GM21526 (cell line): ENCODE measurements around the gene CLDN22.

Experiments
- ATAC-seq: cut with Tn5 transposase; IDR thresholded peaks from one replicate; pipeline ENCODE4 v1.9.1; 2021; ENCODE audit warnings: moderate library complexity; ENCODE audit not compliant: unreplicated experiment, low FRiP score

CLDN22 gene

DNA sequence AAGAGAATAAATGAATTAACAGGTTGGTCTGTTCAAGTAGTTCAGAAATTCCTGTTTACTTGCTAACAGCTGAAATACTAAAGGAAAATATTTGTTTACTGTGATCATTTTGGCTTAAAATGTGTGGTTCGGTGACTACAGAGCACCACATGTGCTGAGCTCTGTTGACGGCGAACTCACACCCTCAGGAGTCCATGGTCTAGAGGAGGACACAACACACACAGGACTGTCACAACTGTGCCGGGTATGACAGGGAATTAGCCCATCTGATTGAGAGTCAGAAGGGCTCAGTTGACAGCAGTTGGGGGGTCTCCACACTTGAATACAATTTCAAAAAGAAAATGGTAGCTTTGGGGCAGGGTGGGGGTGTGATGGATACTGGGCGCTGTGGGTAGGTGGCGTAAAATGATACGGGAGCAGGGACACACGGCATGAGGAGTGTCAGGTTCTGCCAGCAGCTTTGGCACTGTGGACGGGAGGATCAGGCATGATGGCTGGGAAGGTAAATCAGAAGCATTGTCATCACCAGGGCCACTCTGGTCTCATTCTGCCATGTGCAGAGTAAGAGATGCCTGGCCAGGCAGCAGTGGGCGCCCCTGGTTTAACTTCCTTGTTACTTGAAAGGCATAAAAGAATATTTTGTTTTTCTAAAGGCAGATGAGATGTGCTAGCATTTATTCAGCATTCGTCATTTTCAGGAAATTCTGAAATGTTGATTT lies 33.3 kb downstream of the CLDN22 start:
- ATAC-seq: no peak

DNA sequence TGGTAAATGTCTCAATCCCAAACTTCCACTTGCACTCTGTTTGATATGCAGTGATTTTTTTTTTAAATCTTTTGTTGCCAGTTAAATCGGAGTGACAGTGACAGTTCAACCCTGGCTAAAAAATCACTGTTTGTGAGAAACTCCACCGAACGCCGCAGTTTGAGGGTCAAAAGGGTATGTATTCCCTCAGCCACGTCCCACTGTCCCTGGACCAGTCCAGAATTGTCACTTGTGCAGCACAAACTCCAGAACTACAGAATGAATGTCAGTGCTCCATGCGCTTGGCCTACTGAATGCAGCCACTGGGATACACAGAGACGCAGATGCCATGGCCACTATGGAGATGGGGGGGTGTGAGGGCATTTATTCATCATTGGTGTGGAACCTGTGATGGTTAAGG lies 34.2 kb downstream of the CLDN22 start:
- ATAC-seq: no peak

DNA sequence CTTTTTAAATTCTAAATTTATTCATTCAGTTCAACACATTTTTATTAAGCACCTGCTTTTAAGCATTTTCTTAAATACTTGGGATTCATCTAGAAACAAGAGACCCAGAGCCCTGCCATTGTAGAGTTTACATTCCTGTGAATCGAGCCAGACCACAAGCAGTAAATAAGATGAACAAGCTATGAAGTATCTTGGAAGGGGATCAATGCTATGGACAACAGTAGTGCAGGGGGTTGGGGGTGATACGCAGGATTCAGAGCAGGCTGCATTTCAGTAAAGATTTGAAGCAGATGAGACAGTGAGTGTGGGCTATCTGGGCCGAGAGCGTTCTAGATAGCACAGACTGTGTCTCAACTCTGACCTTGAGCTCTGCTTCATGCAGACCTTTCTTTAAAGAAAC lies 35.1 kb downstream of the CLDN22 start:
- ATAC-seq: no peak

DNA sequence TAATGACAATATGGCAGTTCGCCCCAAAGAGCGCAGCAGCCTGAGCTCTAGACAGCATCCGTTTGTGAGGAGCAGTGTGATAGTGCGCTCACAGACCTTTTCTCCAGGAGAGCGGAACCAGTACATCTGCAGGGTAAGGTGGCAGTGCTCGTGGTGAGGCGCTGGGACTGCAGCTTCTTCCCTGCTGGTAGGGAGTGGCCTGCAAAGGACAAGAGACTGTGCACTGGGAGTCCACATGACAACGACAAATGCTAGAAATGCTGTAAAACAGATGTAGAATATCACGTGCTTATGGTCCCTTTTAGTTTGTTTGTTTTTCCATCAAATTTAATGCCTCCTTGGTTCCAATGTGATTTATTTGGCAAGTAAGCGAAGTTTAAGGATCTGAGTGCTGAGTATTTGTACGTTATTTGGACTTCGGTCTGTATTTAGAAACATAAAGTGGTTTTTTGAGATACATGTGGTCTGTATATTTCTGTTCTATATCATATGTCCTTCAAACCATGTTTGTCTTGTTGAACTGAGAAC lies 35.8 kb downstream of the CLDN22 start:
- no peak for ATAC-seq

DNA sequence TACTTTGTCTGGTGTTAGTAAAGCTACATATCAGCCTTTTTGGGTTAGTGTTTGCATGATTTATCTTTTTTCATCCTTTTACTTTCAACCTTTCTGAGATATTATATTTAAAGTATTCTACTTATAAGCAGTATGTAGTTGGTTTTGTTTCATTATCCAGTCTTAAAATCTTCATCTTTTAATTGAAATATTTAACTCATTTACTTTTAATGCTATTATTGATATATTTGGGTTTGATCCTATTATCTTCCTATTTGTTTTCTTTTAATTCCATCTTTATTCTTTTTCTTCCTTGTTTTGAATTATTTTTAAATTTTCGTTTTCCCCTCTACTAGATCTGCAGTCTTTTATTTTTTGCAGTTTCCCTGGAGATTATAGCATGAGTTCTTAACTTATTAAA lies 44.0 kb downstream of the CLDN22 start:
- ATAC-seq: no peak

DNA sequence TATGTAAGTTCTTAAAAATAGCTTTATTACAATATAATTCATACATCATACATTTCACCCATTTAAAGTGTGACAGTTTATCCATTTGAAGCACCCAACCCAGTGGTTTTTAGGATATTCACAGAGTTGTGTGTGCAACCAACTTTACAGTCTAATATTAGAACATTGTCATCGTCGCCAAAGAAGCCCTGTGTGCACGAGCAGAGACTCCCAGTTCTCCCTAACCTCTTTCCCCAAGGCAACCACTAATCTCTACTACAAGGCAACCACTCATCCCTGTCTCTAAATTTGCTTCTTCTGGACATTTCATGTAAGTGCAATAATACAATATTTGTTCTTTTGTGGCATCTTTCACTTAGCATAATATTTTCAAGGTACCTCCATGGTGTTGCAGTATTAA lies 47.7 kb downstream of the CLDN22 start:
- no peak for ATAC-seq

DNA sequence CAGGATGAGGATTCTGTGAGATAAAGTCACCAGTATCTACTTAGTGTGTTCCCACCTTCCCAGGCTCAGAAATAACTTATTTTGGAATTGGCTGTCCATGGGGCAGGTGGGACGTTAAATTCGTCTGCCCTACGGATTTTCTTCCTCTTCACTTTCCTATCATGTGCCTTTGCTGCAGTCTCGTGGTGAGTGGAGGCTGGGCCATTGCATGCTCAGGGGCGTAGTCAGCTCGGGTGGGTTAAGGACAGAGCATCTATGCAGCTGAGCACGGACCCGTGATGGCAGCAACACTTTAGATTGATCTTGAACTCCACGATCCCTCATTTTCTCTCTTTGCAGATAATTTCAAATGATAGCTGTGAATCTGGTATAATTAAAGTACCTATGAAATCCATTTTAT lies 51.5 kb downstream of the CLDN22 start:
- no peak for ATAC-seq
